ENCODE data around the gene TMEM14C.

GRCh38 chr6:10779076-10779475, 56.2 kb downstream of the TMEM14C start:
- TF ChIP-seq SUZ12 (IDR thresholded peaks at IDR 0.05) (no peak), BHLHE40 (IDR thresholded peaks at IDR 0.05; ENCODE audit: borderline replicate concordance) (no peak), FOXM1 (IDR thresholded peaks at IDR 0.05; ENCODE audit: borderline replicate concordance) (no peak), L3MBTL2 (conservative IDR thresholded peaks at IDR 0.05) (no peak), SP1 (IDR thresholded peaks at IDR 0.05) (no peak), FOXK2 (IDR thresholded peaks at IDR 0.05) (no peak), FOXA1 (IDR thresholded peaks at IDR 0.05) (no peak), TARDBP (IDR thresholded peaks at IDR 0.05) (no peak)

Data from HEK293T (cell line).